Measurements from ENCODE around the gene RAI1.

The RAI1 gene

GRCh38 chr17:17702449-17703139 lies 21.3 kb downstream of the RAI1 start:
- Histone ChIP-seq H3K4me1 (ENCODE audit: control insufficient read depth, insufficient read depth, low read length) (peaks cover 15% of the 10 kb centered on the region), H3K9me3 (ENCODE audit: control insufficient read depth, insufficient read depth, low read depth, low read length) (no peaks in the 10 kb centered on the region), H3K36me3 (ENCODE audit: control insufficient read depth in 2 of 2, insufficient read depth in 1 of 2, low read length in 2 of 2) (peaks cover 4 to 6% of the 10 kb centered on the region in 2 experiments; a peak in 2 of 3 replicates), H3K4me3 (ENCODE audit: low read depth, low read length) (no peak overlapping the region), H3K27ac (ENCODE audit: extremely low read depth, low read depth, low read length) (no peak overlapping the region)
- POLR2A ChIA-PET, result no interaction called here
- CTCF ChIA-PET, result interaction anchor here (1.7 kb wide), 1 partner anchor 22 kb away, joined by 3 read pairs; no protein-coding TSS in a partner anchor
- TF ChIP-seq SCRT2 (tag by site-specific recombination; IDR thresholded peaks at IDR 0.05), result peak; percentile 76
- TF ChIP-seq, protein P1, sequence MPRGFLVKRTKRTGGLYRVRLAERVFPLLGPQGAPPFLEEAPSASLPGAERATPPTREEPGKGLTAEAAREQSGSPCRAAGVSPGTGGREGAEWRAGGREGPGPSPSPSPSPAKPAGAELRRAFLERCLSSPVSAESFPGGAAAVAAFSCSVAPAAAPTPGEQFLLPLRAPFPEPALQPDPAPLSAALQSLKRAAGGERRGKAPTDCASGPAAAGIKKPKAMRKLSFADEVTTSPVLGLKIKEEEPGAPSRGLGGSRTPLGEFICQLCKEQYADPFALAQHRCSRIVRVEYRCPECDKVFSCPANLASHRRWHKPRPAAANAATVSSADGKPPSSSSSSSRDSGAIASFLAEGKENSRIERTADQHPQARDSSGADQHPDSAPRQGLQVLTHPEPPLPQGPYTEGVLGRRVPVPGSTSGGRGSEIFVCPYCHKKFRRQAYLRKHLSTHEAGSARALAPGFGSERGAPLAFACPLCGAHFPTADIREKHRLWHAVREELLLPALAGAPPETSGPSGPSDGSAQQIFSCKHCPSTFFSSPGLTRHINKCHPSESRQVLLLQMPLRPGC (tag by site-specific recombination; IDR thresholded peaks at IDR 0.05), result no peak
- peak; percentile 95 for TF ChIP-seq ZNF664 (tag by site-specific recombination; IDR thresholded peaks at IDR 0.05)

- H3K4me3 ChIP-seq (ENCODE audit: low read depth, low read length), result no peak overlapping the region
- H3K36me3 ChIP-seq (ENCODE audit: control insufficient read depth in 2 of 2, insufficient read depth in 1 of 2, low read length in 2 of 2), result peaks cover 4 to 6% of the 10 kb centered on the region in 2 experiments; a peak in 2 of 3 replicates
- H3K4me1 ChIP-seq (ENCODE audit: control insufficient read depth, insufficient read depth, low read length), result peaks cover 10% of the 10 kb centered on the region
- CTCF ChIA-PET, result interaction anchor here (1.7 kb wide), 1 partner anchor 23 kb away, joined by 3 read pairs; no protein-coding TSS in a partner anchor
- TF ChIP-seq, protein P2, sequence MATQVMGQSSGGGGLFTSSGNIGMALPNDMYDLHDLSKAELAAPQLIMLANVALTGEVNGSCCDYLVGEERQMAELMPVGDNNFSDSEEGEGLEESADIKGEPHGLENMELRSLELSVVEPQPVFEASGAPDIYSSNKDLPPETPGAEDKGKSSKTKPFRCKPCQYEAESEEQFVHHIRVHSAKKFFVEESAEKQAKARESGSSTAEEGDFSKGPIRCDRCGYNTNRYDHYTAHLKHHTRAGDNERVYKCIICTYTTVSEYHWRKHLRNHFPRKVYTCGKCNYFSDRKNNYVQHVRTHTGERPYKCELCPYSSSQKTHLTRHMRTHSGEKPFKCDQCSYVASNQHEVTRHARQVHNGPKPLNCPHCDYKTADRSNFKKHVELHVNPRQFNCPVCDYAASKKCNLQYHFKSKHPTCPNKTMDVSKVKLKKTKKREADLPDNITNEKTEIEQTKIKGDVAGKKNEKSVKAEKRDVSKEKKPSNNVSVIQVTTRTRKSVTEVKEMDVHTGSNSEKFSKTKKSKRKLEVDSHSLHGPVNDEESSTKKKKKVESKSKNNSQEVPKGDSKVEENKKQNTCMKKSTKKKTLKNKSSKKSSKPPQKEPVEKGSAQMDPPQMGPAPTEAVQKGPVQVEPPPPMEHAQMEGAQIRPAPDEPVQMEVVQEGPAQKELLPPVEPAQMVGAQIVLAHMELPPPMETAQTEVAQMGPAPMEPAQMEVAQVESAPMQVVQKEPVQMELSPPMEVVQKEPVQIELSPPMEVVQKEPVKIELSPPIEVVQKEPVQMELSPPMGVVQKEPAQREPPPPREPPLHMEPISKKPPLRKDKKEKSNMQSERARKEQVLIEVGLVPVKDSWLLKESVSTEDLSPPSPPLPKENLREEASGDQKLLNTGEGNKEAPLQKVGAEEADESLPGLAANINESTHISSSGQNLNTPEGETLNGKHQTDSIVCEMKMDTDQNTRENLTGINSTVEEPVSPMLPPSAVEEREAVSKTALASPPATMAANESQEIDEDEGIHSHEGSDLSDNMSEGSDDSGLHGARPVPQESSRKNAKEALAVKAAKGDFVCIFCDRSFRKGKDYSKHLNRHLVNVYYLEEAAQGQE (tag by site-specific recombination; IDR thresholded peaks at IDR 0.05), result peak; percentile 87
- TF ChIP-seq SCRT2 (tag by site-specific recombination; IDR thresholded peaks at IDR 0.05), result peak; percentile 63; the same call in 1 of the 2 replicates
- TF ChIP-seq, protein P3, sequence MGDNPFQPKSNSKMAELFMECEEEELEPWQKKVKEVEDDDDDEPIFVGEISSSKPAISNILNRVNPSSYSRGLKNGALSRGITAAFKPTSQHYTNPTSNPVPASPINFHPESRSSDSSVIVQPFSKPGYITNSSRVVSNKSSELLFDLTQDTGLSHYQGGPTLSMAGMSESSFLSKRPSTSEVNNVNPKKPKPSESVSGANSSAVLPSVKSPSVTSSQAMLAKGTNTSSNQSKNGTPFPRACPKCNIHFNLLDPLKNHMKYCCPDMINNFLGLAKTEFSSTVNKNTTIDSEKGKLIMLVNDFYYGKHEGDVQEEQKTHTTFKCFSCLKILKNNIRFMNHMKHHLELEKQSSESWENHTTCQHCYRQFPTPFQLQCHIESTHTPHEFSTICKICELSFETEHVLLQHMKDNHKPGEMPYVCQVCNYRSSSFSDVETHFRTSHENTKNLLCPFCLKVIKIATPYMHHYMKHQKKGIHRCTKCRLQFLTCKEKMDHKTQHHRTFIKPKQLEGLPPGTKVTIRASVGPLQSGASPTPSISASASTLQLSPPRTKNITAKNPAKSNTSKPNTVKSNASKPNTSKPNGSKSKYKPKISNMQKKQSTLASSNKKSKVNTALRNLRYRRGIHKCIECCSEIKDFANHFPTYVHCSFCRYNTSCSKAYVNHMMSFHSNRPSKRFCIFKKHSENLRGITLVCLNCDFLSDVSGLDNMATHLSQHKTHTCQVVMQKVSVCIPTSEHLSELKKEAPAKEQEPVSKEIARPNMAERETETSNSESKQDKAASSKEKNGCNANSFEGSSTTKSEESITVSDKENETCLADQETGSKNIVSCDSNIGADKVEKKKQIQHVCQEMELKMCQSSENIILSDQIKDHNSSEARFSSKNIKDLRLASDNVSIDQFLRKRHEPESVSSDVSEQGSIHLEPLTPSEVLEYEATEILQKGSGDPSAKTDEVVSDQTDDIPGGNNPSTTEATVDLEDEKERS (tag by site-specific recombination; IDR thresholded peaks at IDR 0.05), result no peak
- no peaks in the 10 kb centered on the region for H3K9me3 ChIP-seq (ENCODE audit: control insufficient read depth, insufficient read depth, low read depth, low read length)
- POLR2A ChIA-PET, result no interaction called here
- no peak overlapping the region for H3K27ac ChIP-seq (ENCODE audit: extremely low read depth, low read depth, low read length)
Measured at GRCh38 chr17:17703140-17703919, 22.1 kb downstream of the RAI1 start.

GRCh38 chr17:17704931-17705330 lies 23.7 kb downstream of the RAI1 start:
- POLR2A ChIA-PET, result no interaction called here
- TF ChIP-seq, protein P4, sequence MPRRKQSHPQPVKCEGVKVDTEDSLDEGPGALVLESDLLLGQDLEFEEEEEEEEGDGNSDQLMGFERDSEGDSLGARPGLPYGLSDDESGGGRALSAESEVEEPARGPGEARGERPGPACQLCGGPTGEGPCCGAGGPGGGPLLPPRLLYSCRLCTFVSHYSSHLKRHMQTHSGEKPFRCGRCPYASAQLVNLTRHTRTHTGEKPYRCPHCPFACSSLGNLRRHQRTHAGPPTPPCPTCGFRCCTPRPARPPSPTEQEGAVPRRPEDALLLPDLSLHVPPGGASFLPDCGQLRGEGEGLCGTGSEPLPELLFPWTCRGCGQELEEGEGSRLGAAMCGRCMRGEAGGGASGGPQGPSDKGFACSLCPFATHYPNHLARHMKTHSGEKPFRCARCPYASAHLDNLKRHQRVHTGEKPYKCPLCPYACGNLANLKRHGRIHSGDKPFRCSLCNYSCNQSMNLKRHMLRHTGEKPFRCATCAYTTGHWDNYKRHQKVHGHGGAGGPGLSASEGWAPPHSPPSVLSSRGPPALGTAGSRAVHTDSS (tag by site-specific recombination; IDR thresholded peaks at IDR 0.05), result peak; percentile 78
- TF ChIP-seq, protein P2 (tag by site-specific recombination; IDR thresholded peaks at IDR 0.05), result no peak
- no peaks in the 10 kb centered on the region for H3K9me3 ChIP-seq (ENCODE audit: control insufficient read depth, insufficient read depth, low read depth, low read length)
- CTCF ChIA-PET, result interaction anchor here (0.5 to 0.7 kb wide), 3 partner anchors 9 to 217 kb away, joined by 3 read pairs; no protein-coding TSS in a partner anchor
- peaks cover 4 to 6% of the 10 kb centered on the region in 2 experiments; a peak in 2 of 3 replicates for H3K36me3 ChIP-seq (ENCODE audit: control insufficient read depth in 2 of 2, insufficient read depth in 1 of 2, low read length in 2 of 2)
- H3K4me3 ChIP-seq (ENCODE audit: low read depth, low read length), result no peak overlapping the region
- H3K4me1 ChIP-seq (ENCODE audit: control insufficient read depth, insufficient read depth, low read length), result peaks cover under 1% of the 10 kb centered on the region; the same call in 1 of the 2 replicates
- H3K27ac ChIP-seq (ENCODE audit: extremely low read depth, low read depth, low read length), result no peak overlapping the region

All from HEK293 (cell line).